EH (cell line): Measurements from ENCODE around the gene IFITM10.

Source experiments
- DNase-seq: peaks from one replicate; pipeline ENCODE4 v3.0.0-alpha.2; 2015; ENCODE audit warnings: low read depth

The IFITM10 gene

GRCh38 chr11:1751531-1751921 lies 1.1 kb upstream of the IFITM10 start:
- no peak for DNase-seq

- DNase-seq: no peak
Observed at GRCh38 chr11:1750840-1751530, 590 bp upstream of the IFITM10 start.

GRCh38 chr11:1749395-1750351 lies 722 bp downstream of the IFITM10 start:
- peak; percentile 79 for DNase-seq

- peak; percentile 35 for DNase-seq
Observed at GRCh38 chr11:1748636-1749394, 1.6 kb downstream of the IFITM10 start.

GRCh38 chr11:1747753-1748635 lies 2.4 kb downstream of the IFITM10 start:
- no peak for DNase-seq

- DNase-seq: no peak
Observed at GRCh38 chr11:1746956-1747752, 3.2 kb downstream of the IFITM10 start.

GRCh38 chr11:1746511-1746931 lies 3.9 kb downstream of the IFITM10 start:
- DNase-seq: no peak

GRCh38 chr11:1745701-1746320 lies 4.6 kb downstream of the IFITM10 start:
- DNase-seq: no peak

GRCh38 chr11:1744891-1745700 lies 5.3 kb downstream of the IFITM10 start:
- DNase-seq: no peak

- DNase-seq: peak; percentile 20
Observed at GRCh38 chr11:1744137-1744886, 6.1 kb downstream of the IFITM10 start.

GRCh38 chr11:1743585-1744136 lies 6.7 kb downstream of the IFITM10 start:
- no peak for DNase-seq

GRCh38 chr11:1742869-1743584 lies 7.4 kb downstream of the IFITM10 start:
- no peak for DNase-seq

GRCh38 chr11:1742371-1742770 lies 8.0 kb downstream of the IFITM10 start:
- no peak for DNase-seq

GRCh38 chr11:1741741-1742140 lies 8.7 kb downstream of the IFITM10 start:
- no peak for DNase-seq

GRCh38 chr11:1740786-1741530 lies 9.4 kb downstream of the IFITM10 start:
- DNase-seq: no peak

GRCh38 chr11:1739576-1739975 lies 10.8 kb downstream of the IFITM10 start:
- DNase-seq: no peak

GRCh38 chr11:1738380-1738779 lies 12.0 kb downstream of the IFITM10 start:
- DNase-seq: no peak
